Mesenteric fat pad (tissue), 1 donor: ENCODE data around the gene TTYH3. TPM values are rescaled to one million over a fixed set of nuclear protein-coding genes. Genes with fewer than 3 reads are reported as not detected.

Source experiments
- DNase-seq: peaks from one replicate; pipeline ENCODE4 v3.0.0-alpha.2; 2020; ENCODE audit warnings: low spot score
- total RNA-seq: library from RNA; stranded (reverse); fragmentation: NEBNext Ultra II Directional; extraction: Animal tissue kit (Norgen Biotek cat#: 25700); gene quantifications from one replicate; pipeline ENCODE4 v1.2.1, GENCODE V29; 2021
- donor health status: DM: yes; HTN: yes; CAD: no.

The TTYH3 gene
- total RNA-seq, 1 donor from 2014 or later = 107 TPM

DNA sequence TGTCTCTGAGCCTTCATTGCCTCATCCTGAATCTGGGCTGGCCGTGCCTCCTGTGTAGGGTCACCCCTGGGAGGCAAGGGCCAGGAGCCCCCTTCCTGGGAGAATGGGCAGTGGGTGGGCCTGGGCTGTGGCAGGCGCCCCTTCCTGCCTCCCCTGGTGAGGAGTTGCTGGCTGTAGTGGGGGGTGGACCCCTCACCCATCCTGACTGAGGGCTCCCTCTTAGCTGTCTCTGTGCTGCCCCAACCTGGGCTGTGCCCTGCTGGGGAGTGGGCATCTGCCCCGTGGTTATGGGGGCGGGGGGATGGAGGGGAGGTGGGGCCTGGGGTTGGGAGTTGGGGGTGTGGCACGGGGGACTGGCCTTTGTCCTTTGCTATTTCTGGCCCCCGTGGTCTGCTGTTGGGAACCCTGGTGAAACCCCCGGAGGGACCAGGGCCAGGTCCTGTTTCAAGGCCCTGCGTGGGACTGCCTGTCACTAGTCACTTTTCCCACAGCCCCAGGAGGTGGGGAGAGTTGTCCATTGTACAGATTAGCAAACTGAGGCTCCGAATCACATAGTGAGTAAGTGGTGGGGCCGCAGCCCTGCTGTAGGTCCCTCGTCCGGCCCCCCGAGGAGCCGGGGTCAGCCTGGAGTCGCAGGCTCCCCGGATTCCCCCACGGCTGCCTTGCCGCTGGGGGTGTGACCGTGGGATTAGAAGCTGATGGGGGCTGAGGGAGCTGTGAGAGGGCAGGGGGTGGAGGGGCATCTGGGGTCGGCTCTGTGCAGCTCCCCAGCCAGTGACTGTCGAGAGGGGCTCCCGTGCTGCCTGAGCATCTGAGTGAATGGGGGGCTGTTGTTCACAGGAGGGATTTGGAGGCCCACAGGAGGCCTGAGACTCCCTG, 2.7 kb downstream of the TTYH3 start:
- no peak for DNase-seq

DNA sequence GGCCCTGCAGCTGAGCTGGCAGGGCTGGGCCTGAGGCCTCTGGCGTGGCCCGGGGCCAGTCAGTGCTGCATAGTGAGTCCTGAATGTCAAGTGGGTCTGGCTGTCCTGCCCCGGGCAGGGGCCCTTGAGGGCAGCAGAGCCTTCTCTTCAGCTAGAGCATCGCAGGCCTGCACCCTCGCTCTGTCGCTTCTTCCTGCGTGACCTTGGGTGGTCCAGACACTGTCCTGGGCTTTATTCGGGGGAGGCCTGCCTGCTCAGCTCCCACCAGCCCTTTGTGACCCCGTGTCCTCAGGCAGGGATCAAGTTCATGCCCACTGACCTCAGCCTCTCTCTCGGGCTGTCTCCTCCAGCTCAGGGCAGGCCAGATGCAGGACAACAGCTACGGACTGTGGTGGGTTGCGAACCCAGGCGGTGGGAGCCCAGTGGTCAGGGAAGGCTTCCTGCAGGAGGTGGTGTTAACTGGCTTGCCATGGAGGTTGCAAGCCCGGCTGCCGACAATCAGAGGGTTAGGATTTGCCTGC, 3.4 kb downstream of the TTYH3 start:
- no peak for DNase-seq

DNA sequence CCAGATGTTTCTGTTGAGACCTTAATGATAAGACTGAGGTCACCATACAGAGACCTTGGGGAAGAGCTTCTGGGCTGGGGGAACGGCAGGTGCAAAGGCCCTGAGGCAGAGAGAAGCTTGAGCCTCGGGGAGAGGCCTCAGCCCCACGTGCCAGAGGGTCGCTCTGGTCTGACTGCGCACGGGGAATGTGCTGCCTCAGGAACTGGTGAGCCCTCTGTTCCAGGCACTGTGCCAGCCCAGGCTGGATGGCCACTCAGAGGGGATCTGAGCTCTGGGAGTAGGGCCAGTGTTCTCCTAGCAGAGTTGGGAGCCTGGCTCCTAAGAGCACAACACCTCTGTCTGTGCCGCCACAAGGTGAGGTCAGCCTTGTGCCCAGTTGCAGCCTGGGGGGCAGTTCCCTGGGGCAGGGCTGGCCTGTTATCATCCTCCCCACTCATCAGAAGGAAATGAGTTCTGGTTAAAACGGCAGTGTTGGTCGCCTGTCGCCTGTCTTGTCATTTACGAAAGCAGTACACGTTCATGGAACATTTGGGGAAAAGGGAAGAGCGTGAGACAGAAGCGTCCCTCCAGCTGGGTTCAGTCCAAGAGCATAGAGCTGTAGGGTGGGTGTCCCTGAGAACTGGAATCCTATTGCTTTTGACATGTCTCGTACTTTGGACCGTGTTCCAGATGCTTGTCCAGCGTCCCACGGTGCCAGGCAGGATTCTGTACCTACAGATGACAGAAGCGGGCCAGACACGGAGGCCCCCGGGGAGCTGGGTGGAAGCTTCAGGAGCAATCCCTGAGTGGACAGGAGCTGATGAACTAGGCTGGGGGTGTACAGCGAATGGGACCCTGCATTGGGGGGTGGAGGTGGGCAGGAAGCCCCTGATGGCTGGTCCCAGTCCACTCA, 4.3 kb downstream of the TTYH3 start:
- no peak for DNase-seq

DNA sequence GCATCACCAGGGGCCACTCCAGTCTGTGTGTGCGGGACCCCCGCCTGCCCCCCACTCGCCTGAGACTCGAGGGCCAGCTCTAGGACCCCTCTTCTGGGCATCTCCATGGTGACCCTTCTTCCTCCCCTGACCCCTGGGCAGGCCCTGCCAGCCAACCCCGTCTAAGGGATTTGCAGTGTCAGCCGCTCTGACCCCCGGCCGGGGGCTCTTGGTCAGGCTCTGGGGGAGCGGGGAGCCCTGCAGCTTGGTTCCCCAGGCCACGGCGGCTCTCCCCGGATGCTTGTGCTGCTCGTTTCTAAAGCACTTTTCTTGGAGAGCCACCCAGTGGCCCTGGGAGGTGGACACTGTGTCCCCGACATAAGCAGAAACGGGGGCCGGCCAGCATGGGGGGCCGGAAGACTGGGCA, 5.3 kb downstream of the TTYH3 start:
- DNase-seq = no peak

DNA sequence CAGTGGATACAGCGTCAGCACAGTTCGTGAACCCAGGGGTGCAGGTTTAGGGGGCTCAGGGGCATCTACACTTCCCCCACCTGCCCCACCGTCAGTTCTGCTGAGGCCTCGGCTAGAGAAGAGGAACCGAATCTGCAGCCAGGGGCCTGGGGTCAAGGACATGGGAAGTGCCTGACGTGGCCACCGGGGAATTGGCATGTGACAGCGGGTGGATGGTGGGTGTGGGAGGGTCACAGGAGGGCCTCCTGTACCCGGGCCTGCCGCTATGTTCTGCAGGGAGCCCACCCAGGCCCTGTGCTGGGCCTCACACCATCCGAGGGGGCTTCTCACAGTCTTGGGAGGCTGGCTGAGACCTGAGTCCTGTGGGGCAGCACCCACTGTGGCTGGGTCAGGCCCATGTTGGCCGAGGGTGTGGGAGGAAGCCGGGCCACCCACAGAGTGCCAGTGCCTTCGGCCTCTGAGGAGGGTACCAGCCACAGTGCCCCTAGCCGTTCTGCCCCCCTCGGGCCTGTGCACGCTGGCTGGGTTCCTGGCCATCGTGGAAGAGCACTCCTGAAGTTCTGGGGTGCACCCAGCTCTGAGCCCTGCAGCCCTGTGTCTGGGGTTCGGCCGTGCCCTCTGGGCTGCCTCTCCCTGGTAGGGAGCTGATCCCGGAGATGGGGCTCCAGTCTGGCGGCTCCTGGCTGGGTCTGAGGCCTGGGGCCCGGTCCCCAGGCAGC, 5.9 kb downstream of the TTYH3 start:
- DNase-seq = no peak

DNA sequence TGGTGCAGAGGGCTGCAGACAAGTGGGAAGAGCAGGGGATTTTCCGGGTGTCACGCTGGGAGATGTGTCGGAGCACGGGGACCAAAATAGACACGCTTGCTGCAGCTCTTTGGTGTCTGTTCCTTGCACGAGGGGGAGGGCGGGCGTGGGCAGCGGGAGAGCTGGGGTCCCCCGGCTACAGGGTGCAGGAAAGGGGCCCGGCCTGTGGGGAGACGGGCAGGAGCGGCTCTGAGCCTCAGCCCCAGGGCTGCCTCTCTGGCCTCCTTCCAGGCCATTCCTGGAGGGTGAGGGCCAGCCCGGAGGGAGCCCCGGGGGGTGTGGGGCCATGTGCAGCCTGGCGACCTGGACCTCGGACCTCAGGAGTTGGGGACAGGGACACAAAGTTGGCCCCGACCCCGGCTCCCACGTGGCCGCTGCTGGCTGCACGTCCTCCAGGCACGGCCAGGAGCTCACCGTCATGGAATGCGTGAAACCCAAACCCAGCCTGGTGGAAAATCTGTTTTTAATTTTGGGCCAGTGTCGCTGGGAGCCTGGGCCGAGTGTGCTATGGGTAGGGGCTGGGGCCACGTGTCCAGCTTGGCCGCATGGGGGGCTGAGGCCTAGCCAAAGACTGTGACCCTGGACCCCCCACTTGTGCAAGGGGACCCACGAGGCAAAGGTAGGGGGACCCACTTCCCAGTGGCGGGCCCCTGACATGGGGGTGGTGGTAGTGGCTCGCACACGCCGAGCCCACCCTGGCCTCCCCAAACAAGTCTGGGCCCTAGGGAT, 6.6 kb downstream of the TTYH3 start:
- DNase-seq = no peak

DNA sequence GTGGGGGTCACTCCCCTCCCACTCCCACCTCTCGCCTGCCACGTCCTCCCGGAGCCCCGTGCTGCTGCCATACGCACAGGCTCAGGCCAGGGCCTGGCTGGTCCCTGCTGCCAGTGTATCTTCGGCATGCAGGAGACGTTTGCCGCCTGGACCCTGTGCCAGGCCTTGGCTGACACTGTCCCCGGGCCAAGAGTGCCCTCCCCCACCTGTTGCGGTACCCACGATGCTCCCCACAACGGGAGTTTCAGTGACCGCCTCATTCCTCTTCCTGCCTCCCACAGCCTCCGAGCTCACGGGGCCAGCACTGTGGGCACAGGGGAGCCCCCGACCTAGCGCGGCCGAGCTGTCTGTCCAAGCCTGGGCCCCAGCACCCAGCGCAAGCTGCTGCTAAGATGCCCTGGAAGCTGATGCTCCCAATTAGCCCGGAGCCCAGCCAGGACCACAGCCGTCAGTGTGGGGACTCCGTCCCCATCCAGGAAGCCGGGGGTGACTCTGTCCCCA, 7.4 kb downstream of the TTYH3 start:
- no peak for DNase-seq

DNA sequence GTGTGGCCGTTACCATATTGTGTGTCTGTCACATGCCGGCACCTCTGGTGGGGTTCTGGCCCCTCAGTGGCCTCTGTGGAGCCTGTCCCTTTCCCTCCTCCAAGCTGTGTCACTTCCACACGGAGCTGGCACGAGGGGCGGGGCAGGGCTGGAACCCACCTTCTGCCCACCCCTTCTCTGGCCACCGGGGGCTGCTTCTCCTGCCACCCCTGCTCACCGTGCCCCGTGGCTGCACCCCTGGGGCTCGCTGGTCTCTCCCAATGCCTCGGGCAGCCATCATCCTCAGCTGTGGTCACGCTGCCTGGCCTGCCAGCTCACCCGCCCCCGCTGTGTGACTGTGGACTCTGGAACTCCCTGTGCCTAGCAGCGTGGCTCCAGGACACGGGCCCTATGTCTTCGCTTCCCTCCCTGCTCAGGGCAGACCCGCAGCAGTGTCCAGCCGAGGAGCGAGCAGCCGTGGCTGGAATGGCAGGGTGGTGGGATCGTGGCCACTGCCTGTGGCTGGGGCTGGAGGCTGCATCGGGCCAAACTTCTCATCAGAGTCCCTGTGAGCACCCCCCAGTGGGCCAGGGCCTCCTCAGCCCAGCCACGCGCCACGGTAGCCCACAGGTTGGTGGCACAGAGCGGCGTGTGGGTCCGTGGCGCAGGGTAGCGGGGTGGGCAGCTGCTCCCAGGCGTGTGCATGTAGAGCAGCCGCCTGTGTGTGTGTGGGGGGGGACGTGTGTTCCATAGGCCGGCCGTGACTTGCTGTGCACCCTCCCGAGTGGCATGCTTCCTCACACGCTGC, 8.1 kb downstream of the TTYH3 start:
- DNase-seq = no peak

DNA sequence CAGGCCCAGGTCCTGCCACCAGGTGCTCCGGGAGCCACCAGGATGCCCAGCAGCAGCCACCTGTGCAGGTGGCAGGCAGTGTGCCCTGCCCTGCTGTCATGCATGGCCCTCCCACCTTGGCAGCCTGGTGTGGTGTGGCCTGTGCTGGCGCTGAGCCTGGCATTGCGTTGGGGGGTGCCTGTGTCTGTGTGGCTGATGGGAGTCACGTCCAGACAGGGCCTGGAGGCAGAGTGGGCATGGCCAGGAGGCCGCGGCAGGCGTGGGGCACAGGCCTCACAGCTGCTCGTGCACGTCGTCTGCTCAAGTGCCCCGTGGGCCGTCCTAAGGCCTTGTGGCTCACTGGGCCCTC, 8.7 kb downstream of the TTYH3 start:
- no peak for DNase-seq

DNA sequence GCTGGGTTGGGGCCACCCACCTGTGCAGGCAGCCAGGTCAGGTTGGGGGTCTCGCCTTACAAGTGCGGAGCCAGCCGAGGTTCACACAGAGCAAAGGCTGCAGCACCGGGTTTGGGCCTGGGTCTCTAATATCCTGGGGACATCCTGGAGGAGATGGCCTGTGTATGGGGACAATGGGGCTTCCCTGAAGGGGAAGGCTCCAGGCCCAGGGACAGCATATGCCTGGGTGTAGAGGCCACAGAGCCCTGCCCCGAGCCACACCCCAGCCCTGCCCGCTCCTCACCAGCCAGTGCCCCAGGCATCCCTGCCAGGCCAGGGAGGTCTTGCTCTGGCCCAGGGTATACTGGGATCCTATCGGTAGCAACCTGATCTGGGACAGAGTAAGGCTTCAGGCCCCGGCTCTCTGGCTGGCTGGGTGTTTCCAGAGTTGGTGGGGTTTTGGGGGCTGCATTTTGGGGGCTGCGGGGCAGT, 9.1 kb downstream of the TTYH3 start:
- no peak for DNase-seq

DNA sequence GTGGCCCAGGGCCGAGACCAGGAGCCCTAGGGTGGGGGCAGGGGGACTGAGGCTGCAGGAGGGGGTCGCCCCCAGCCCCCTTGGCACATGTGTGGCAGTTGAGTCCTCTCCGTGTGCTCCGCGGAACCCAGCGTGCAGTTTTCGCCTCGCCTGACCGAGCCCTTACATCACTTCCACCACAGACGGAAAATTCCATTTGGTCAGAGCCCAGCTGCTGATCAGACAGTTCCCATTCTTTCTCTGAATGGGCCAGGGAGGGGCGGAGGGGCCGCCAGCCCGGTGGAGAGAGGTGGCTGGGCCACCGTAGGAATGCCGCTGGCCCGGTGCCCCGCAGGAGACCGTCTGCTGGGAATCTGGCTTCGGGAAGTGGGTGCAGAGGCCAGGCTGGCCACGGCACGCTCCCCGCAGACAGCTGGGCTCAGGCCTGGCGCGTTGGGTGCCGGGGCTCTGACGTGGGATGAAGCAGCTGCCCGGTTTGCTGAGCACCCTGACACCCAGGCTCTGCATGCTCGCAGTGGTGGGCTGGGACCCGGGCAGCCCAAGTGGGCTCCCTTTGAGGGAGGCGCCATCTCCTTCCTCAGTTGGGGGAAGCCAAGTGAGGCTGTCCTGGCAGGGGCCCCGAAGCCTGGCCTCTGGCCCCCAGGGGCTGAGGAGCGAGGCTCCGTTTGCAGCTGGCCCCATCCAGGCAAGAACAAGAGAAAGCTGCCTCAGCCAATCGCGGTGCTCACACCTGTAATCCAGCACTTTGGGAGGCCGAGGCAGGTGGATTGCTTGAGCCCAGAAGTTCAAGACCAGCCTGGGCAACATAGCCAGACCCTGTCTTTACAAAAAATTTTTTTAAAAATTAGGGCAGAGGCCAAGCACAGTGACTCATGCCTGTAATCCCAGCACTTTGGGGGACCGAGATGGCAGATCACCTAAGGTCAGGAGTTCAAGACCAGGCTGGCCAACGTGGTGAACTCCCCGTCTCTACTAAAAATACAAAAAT, 9.9 kb downstream of the TTYH3 start:
- peak; percentile 95 for DNase-seq

DNA sequence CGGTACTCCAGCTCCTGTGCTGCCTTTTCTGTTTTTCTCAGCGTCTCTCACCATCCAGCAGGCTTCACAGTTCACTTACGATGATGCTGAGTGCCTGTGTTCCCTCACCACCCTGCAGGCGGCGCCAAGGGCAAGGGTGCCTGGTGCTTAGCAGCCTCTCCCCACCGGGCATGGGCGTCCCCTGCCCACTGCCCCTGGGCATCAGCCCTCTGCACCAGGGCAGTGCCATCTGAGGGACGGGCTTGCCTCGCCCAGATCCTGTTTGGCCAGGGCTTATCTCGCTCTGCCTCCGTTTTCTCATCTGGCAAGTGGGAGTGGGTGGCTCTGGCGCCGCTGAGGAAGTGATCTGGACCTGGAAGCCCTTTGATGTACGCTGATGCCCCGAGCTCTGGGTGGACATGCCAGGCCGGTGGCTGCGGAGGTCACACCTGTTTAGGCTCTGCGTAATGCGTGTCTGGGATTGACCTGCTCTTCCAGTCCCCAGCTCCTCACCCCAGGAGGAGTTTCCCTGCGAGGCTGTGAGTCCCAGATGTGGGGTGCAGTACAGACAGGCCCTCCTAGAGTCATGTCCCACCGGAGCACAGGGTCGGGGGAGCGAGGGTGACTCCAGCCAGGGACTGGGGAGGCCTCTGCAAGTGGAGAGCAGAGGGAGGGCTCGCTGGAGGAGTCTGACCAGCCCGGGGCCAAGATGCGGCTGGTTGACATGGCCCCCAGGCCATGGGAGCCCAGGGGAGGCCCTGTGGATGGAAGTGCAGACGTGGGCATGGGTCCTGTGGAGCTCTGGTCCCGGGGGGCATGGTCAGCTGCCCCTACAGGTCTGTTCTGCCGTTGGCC, 11.8 kb downstream of the TTYH3 start:
- no peak for DNase-seq

DNA sequence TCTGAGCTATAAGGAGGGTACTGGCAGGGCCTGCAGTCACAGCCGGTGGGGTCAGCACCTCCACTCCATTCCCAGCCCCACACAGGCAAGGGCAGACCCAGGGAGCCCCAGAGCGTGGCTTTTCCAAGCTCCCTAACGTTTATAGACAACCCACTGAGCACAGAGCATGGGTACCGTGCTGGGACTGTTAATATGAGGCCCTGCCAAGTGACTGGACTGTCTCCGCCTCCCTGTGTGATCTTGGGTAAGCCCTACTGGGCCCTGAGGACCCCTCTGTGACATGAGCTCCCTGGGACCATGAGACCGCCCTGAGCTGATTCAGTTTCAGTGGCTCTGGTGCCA, 12.4 kb downstream of the TTYH3 start:
- DNase-seq = no peak

DNA sequence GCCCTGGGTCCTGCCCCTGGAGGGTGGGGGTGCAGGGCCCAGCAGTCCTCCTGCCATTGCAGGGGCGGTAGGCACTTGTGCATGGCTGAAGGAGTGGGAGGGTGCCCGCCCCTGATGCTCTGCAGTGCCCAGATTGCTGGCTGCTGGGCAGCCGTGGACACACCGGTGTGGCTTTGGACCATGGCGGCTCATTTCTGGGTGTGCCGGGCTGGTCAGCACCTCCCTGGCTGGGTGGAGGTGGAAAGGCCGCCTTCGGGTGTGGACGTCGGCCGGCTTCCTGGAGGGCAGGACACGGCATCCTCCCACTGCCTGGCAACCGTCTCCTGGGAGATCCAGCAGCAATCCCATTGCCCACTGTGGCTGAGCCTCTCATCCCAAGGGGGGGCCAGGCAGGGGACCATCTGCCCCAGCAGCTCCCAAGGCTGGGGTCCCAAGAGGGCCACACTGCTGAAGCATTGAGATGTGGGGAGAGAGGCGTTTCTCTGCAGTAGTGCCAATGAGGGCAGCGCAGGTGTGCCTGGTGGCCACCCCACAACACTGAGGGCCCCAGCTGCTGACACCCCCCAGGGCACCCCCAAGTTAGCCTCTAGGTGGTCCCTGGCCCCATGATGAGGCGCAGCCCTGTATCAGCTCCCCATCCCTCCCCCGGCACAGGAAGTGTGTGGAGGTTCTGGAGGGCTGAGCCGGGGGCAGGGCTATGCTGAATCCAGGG, 12.9 kb downstream of the TTYH3 start:
- DNase-seq = no peak

DNA sequence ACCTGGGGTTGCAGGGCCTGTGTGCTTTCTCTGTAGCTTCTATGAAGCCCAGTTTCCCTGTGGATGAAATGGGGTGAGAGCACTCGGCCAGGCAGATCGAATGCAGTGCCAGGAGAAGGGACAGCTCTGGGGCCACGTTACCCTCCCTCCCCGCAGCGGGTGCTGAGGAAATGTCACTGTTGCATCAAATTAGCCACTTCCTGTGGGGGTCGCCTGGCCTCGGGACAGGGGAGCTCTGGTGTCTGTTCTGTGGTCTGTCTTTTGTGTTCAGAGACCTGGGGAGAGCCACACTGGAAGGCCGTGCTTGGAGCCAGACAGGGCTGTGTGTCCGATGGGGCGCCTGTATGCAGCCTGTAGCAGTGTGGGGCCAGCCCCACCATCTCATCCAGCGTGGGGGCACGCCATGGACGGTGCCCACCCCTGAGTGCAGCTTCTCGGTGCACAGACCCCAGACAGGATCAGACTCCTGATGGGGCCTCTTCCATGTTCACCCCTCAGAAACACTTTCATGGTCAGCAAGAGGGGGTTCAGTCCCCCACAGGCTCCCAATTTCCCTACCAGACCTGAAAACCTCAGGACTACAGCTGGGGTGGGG, 13.6 kb downstream of the TTYH3 start:
- DNase-seq = no peak

DNA sequence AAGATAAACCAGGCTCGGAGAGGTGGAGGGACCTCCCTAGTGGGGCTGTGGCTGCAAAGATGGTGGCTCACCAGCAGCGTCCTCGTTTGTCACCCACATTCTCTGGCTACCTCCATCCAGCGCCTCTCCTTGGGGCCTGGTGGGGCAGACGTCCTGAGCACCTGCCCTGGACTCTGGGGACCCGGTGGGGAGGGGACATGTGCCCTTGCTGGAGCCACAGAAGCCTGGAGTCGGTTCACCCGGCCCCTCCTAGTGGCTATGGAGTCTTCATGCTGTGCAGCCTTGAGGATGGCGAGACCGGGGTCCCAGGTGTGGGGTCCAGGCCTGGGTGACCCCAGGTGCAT, 14.5 kb downstream of the TTYH3 start:
- DNase-seq = no peak
